Fibroblast of the aortic adventitia (primary cell): ENCODE measurements around the gene CDC42SE1. TPM values are rescaled to one million over a fixed set of nuclear protein-coding genes. Genes with fewer than 3 reads are reported as not detected.
"Not testable (repeated sequence)": the region's sequence is repeated elsewhere in the genome, so short reads cannot be mapped to it uniquely, and the experiment has no call there.

Source experiments
- DNase-seq: peaks from one replicate; pipeline ENCODE4 v3.0.0-alpha.2; 2010; ENCODE audit warnings: low read depth
- H3K4me3 ChIP-seq: 2 replicates; pipeline ENCODE4 v1.5.1; 2011; ENCODE audit warnings: low read depth, mild to moderate bottlenecking, control low read depth, low read length, moderate library complexity
- total RNA-seq: library from RNA; depleted of rRNA; stranded (reverse); fragments of >200 nt; gene quantifications from 2 replicates; pipeline ENCODE4 v1.2.3, GENCODE V29; 2012; ENCODE audit warnings: low replicate concordance
- TF ChIP-seq, protein P1 (sequence below): IDR thresholded peaks from 2 replicates; pipeline ENCODE4 v1.5.1; 2011; ENCODE audit warnings: mild to moderate bottlenecking, low read length, control low read depth, inconsistent platforms; ENCODE audit not compliant: insufficient read depth

CDC42SE1 gene, protein sequence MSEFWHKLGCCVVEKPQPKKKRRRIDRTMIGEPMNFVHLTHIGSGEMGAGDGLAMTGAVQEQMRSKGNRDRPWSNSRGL
- 33.8 and 42.3 TPM in 2 replicates for total RNA-seq

DNA sequence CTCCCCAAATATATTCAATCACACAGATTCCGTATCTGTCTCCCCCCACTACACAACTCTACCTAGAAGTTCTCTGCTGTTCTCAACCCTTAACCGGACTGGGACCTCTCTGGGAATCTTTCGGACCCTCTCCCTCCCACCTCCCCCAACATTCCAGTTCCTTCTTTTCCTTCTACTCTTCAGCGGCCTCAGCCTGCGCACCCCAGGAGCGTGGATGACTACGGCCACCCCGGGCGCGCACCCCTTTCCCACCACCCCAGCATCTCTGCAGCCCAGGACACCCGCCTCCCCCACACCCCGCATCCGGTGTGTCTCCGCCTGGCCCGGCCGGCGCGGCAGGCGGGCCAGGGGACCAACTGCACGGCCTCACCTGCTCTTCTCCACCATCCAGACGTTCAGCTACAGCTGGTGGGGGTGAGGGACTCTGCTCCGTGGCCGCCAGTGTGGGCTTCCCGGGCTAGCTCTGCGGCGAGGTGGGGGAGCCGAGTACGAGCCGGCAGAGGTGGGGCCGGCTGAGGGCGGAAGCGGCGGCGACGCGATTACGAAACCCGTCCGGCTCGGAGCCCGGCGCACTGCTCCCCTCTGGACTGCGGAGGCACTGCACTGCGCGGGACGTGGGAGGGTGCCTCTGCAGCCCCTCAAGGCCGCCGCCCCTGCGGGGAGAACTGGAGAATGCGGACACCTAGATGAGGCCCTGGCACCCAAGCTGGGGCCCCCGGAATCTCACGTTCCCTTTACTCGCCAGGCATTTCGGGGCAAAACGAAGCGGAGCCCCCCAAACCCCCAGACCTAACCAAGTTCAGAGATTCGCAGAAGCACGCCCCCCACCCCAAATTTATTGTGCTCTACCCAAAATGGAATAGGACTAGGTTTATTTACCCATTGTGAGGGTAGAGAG is at the start of gene CDC42SE1:
CDC42SE1 (minus strand) TSS at position 514 of the 898 bp plus-strand sequence. CDS start 3,892 bp downstream, outside the sequence.
- peak; percentile 73 for DNase-seq
- TF ChIP-seq, protein P1, sequence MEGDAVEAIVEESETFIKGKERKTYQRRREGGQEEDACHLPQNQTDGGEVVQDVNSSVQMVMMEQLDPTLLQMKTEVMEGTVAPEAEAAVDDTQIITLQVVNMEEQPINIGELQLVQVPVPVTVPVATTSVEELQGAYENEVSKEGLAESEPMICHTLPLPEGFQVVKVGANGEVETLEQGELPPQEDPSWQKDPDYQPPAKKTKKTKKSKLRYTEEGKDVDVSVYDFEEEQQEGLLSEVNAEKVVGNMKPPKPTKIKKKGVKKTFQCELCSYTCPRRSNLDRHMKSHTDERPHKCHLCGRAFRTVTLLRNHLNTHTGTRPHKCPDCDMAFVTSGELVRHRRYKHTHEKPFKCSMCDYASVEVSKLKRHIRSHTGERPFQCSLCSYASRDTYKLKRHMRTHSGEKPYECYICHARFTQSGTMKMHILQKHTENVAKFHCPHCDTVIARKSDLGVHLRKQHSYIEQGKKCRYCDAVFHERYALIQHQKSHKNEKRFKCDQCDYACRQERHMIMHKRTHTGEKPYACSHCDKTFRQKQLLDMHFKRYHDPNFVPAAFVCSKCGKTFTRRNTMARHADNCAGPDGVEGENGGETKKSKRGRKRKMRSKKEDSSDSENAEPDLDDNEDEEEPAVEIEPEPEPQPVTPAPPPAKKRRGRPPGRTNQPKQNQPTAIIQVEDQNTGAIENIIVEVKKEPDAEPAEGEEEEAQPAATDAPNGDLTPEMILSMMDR, result peak; percentile 87
- peak within 1 kb of the TSS; percentile 89 for H3K4me3 ChIP-seq

DNA sequence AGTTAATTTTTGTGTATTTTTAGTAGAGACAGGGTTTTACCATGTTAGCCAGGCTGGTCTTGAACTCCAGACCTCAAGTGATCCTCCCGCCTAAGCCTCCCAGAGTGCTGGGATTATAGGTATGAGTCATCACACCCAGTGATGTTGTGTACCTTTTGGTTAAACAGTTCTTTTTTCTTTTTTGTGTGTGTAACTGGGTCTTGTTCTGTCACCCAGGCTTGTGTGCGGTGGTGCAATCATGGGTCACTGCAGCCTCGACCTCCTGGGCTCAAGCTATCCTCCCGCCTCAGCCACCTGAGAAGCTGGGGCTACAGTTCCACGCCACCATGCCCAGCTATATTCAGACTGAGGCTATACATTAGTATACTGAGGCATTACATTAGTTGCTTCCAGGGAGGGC is 48.9 kb upstream of the CDC42SE1 start:
- DNase-seq, result no peak
- TF ChIP-seq, protein P1, result no peak
- no peak overlapping the region for H3K4me3 ChIP-seq

DNA sequence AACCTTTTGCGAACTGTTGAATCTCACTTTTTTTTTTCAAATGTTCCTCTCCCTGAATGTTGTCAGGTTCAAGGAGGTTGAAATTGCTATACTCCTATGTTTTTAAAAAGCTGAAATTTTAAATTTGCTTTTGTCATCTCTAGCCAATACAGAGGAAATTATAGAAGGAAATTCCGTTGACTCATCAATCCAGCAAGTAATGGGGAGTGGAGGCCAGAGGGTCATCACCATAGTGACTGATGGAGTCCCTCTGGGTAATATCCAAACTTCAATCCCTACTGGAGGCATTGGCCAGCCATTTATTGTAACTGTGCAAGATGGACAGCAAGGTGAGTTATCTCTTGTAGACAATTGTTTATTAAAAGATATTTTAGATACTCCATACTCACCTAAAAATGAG is 47.5 kb upstream of the CDC42SE1 start:
- peak; percentile 15 for DNase-seq
- TF ChIP-seq, protein P1, result no peak
- no peak overlapping the region for H3K4me3 ChIP-seq

DNA sequence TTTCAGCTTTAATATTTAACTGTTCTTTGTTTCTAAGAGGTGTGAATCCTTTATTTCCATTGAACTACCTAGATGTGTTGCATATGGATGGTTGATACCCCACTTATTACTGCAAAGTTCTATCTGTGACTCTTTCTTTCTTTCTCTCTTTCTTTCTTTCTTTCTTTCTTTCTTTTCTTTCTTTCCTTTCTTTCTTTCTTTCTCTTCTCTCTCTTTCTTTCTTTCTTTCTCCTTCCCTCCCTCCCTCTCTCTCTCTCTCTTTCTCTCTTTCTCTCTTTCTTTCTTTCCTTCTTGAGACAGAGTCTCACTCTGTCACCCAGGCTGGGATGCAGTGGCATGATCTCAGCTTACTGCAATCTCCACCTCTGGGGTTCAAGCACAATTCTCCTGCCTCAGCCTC is 45.2 kb upstream of the CDC42SE1 start:
- DNase-seq, result no peak
- H3K4me3 ChIP-seq, result no peak overlapping the region
- TF ChIP-seq, protein P1, result no peak

DNA sequence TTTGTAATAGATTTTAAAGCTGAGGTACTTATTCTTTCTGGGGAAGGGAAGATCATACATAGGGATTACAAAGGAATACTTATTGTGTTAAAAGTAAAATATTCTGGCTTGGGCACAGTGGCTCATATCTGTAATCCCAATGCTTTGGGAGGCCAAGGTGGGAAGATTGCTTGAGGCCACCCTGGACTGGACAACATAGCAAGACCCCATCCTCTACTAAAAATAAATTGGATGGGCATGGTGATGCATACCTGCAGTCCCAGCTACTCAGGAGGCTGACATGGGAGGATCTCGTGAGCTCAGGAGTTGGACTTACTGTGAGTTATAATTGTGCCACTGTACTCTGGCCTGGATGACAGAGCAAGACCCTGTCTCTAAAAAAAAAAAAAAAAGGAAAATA is 38.7 kb upstream of the CDC42SE1 start:
- DNase-seq, result no peak
- no peak overlapping the region for H3K4me3 ChIP-seq
- TF ChIP-seq, protein P1, result no peak

DNA sequence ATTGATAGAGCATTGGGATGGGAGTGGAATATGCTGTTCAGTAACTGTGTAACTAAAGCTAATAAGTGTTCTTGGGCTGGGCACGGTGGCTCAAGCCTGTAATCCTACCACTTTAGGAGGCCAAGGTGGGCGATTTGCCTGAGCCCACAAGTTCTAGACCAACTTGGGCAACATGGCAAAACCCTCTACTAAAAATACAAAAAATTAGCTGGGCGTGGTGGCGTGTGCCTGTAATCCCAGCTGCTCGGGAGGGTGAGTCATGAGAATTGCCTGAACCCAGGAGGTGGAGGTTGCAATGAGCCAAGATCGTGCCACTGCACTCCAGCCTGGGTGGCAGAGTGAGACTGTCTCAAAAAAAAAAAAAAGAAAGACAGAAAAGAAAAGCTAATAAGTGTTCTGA is 38.0 kb upstream of the CDC42SE1 start:
- not testable (repeated sequence) for DNase-seq, H3K4me3 ChIP-seq

DNA sequence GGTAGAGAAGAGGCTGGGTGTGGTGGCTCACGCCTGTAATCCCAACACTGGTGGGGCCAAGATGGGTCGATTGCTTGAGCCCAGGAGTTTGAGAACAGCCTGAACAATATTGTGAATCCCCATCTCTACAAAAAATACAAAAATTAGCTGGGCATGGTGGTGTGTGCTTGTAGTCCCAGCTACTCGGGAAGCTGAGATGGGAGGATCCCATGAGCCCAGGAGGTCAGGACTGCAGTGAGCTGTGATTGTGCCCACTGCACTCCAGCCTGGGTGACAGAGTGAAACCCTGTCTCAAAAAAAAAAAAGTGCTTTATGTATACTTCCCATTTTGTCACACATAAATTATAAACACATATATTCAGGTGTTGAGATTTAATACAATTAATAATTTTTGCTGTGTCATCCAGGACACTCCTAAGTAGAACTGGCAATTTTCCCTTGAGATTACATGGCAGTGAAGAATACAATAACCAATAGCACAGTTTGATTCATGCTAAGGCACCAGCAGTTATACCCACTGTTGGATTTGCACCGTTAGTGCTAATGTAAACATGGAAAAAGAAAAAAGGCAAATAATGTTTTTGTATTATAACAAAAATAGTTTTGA is 26.6 kb upstream of the CDC42SE1 start:
- H3K4me3 ChIP-seq, result no peak overlapping the region
- TF ChIP-seq, protein P1, result no peak
- no peak for DNase-seq
